ENCODE data around the gene ZNF829.

ZNF829 gene

GRCh38 chr19:36915992-36916830, at the start of gene ZNF829, which contains the start of gene ZNF568:
TSS of gene ZNF829 (minus strand) at chr19:36916291. CDS start at chr19:36915167, 1,124 bp downstream.
TSS of gene ZNF568 (plus strand) at chr19:36916332. CDS start at chr19:36922771, 6,439 bp downstream.
- DNase-seq = no peak

- DNase-seq = no peak
Observed at GRCh38 chr19:36963280-36963679, 47.2 kb upstream of the ZNF829 start.

- DNase-seq = no peak
Observed at GRCh38 chr19:36962346-36962745, 46.3 kb upstream of the ZNF829 start.

- no peak for DNase-seq
Observed at GRCh38 chr19:36950335-36951119, 34.4 kb upstream of the ZNF829 start.

- no peak for DNase-seq
Observed at GRCh38 chr19:36939153-36939552, 23.1 kb upstream of the ZNF829 start.

- no peak for DNase-seq
Observed at GRCh38 chr19:36931684-36932083, 15.6 kb upstream of the ZNF829 start.

GRCh38 chr19:36918090-36918489, 2.0 kb upstream of the ZNF829 start:
- no peak for DNase-seq

- DNase-seq = no peak
Observed at GRCh38 chr19:36916991-36917390, 900 bp upstream of the ZNF829 start.

GRCh38 chr19:36898422-36898821, 17.7 kb downstream of the ZNF829 start:
- DNase-seq = no peak

GRCh38 chr19:36894849-36895383, 21.2 kb downstream of the ZNF829 start:
- DNase-seq = no peak

- no peak for DNase-seq
Observed at GRCh38 chr19:36891768-36892357, 24.2 kb downstream of the ZNF829 start.

GRCh38 chr19:36876993-36877938, 38.8 kb downstream of the ZNF829 start:
- no peak for DNase-seq

- DNase-seq = no peak
Observed at GRCh38 chr19:36851898-36852297, 64.2 kb downstream of the ZNF829 start.

GRCh38 chr19:36850559-36851442, 65.3 kb downstream of the ZNF829 start, which contains the start of gene ZNF345:
TSS of gene ZNF345 (plus strand) at chr19:36850876. CDS start at chr19:36876831, 25,955 bp downstream.
- DNase-seq = peak; percentile 56

- DNase-seq = peak; percentile 2
Observed at GRCh38 chr19:36849701-36850558, 66.2 kb downstream of the ZNF829 start.

GRCh38 chr19:36847968-36848367, 68.1 kb downstream of the ZNF829 start:
- no peak for DNase-seq

- DNase-seq = no peak
Observed at GRCh38 chr19:36838784-36839324, 77.2 kb downstream of the ZNF829 start.

All from NCI-H1048 (cell line).